ENCODE measurements around the gene CDK15.
A peak's percentile ranks its signal among the peaks of the same experiment; 100 is the strongest.

The CDK15 gene

DNA sequence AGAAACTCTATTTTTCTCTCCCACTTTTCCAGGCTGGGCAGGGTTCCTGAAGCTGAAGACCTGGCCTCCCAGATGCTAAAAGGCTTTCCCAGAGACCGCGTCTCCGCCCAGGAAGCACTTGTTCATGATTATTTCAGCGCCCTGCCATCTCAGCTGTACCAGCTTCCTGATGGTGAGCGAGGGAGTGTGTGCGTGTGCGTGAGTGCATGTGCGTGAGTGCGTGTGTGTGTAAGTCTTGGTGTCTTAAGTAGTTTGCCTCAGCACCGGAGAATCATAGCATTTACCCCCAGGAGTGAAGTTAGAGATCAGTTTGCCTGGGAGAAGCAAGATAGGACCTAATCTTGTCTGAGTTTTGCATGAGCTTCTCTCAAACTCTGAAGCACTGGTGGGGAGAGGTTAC lies 73.7 kb downstream of the CDK15 start:
- peak; percentile 46 for DNase-seq

DNA sequence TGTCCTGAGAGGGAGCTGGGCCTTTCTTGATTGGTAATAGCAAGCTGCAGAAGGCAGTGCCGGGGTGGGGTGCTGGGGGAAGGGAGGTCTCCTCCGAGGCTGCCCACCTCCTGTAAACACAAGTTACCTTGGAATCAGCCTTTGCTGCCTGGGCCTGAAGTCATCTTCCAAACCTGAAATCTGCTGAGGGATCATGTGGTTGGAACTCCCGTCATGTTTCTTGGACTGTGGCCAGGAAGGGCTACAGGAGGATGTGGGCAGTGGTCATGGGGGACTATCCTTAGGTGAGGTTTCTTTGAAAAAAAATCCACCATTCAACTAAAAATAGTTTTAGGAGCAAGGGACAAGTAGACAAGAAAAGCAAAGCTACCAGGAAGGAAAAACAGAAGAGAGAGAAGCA lies 74.2 kb downstream of the CDK15 start:
- DNase-seq, result peak; percentile 82

DNA sequence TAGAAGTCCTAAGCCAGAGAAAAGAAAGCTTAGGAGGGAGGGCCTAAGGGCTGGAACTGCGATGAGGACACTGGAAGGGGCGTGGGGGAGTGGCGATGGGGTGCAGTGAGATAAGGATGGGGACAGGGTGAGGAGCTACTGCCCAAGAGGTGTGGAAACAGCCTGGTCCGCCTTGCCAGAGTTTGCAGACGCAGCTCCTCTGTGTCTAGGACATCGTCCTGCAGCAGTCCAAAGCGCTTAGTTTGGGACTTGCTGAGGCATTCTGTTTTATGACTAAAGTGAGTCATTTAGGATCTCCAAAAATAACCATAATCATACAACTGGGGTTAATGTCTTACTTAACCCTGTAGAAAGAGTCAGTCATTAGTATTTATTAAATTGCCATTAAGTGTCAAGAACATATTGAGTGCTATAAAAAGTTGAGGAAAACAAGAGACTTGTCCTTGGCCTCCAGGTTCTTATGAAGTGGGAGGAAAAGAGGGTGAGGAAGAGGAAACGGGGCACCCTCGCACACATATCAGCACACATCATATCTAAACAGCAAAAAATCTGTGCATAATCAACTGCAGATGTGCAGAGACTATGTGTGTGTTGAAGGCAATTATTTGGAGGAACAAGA lies 74.8 kb downstream of the CDK15 start:
- peak; percentile 90 for DNase-seq

DNA sequence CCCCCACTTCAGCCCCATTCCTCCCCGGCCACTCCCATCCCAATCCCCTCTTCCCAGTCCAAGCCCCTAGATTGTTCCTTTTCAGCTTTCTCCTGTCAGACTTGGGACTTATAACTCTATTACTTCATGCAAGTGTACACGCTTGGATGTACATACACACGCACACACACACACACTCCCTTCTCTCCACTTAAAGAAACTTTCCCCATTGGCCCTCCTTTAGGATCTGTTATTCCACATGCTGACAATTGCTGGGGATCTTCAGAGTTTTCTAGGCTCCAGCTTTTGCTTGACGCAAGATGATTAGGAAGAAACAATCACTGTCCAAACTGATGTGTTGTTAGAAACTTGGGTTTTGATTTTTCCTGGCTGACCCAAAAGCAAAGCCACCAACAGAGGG lies 75.4 kb downstream of the CDK15 start:
- DNase-seq, result peak; percentile 44

DNA sequence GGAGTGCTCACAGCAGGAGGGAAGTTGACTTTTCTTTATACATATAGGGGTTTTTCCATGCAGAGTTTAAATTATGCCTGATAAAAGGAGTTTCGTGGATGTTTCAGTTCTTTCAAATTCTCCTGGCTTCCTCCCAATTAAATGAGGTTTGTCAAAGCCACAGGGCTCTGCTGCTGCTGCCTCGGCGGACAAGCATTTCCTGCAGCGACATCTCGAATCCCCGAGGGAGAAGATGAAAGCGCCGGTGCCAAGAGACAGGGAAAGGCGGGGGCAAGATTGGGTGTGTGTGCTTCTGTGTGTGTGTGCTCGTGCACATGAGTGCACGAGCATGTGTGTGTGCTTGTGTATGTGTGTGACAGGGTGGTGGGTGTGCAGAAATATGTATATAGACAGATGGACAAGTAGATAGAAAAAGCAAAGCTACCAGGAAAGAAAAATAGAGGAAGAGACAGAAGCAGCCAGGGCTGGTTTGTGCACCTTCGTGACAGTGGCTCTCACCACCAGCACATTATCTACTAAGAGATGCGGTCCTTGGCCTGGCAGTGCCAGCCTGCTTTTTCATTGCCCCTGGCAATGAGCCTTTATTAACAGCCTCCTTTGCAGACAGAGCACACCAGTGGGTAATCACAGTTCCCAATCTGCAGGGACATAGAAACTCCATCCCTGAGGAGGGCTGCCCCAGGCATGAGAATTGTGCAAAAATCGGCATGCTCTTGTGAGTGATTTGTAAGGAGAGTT lies 76.2 kb downstream of the CDK15 start:
- peak; percentile 91 for DNase-seq

DNA sequence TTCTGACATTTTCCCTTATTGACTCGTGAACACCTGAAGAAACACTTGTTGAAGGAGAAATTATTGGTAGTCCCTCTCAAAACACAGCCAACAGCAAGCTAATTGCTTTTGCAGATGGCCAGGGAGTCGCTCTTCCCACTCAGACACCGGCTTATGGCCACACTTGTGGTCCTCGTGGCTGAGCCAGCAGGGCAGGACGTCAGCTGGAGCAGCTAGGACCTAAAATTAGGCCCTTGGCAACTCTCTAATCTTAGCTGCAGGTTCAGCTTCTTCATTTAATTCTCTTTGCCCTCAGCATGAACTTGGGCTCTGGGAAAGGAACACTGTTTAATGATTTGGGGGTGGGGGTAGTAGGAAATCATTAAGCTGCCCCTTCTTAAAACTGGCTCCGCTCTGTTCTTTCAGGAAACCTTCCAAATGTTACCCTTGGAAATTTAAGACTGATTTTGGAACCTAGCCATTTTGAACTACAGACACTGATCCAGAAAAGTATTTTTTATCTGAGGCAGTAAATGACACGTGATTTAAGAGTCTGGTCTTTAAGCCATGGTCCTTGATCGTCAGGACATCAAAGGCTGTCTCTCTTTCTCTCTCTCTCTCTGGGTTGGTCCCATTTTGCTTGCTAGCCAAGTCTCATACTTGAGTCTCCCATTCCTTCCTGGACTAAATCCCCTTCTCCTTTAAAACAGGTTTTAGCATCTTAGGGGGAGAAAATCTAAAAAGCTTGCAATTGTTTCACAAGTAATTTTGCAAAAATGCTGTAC lies 77.5 kb downstream of the CDK15 start:
- no peak for DNase-seq

DNA sequence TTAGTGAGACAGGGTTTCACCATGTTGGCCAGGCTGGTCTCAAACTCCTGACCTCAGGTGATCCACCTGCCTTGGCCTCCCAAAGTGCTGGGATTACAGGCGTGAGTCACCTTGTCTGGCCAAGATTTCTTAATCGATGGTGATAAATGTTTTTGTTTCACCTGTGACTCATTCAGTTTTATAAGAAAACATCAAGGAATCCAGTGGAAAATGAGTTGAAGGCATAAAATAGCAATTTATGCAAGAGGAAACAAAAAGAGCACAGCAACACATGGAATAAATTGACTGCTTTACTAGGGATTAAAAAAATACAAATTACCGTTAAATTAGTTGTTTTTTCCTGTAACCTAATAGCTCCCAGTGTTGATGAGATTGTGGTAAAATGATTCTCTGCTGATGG lies 80.2 kb downstream of the CDK15 start:
- DNase-seq, result peak; percentile 64

DNA sequence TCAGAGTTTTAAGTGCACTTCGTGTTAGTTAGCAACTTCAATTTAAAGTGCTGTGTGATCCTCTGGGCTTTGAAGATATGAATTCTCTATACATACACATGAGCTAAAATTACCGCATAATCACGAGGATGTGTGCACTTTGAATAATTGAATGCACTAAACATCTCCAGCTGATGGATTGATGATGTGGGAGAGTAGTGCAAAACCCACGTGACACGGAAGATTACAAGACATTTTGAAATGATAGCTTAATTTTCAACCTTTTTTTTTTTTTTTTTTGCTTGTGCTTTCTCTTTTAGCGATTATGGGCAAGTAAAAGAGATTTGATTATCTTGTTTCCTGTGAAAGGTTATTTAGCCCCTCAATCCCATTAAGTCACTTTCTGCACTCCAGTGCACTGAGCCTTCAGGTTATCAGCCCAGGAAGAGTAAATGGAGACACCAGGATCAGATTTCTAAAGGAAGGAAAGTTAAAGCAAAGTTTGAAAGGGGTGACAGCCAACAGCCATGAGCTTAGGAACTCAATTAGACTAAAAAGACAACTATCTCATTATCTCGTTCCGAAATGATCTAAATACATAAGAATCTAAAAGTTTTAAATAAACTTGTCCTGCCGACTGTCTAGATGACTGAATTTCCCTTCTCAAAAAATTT lies 81.6 kb downstream of the CDK15 start:
- DNase-seq, result no peak

DNA sequence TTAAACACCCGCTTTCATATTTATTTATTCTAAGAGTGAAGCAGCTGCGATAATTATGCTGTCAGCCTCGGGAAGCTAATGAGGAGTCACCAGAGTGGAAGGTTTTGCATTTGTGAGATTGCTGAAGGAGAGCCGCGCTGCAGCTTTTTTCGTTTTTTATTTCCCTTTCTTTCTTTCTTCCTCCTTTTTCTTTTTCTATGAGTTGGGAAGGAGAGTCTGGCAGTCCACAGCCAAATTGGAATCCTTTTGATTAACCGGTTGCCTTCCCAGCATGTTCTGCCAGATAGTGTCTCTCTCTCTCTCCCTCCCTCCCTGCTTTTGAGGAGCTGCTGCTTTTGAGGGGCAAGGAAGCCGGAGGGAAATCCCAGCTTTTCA lies 82.1 kb downstream of the CDK15 start:
- DNase-seq, result peak; percentile 30

DNA sequence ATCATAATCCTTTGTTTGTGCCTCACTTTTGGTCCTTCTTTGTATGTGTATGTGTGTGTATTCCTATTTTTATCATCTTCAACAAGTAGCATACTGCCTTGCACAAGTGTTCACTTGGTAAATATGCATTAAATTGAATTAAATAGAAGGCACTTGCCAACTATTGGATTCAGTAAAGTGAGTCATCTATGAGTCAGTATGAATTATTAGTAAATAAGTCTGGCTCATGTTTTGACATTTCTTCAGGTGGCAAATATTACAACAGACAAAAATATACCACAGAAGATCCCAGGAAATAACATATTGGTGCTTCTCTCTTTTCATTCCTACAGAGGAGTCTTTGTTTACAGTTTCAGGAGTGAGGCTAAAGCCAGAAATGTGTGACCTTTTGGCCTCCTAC lies 84.1 kb downstream of the CDK15 start:
- peak; percentile 42 for DNase-seq

DNA sequence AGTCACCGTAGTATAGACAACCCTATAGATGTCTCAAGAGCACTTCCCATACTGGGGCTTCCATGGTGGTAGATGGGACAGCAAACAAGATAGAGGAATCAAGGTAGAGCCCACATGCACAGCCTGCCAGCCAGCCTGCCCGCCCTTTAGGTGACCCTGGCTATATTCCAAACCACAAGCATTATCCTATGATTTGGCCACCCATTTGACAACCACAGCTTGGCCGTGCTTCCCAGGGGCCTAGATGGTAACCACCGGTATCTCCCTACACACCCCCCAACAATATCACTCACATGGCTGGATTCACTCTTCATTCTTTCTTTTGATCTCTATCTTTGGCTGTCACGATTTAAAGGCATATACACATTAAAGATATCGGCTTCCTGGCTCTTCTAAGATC lies 85.3 kb downstream of the CDK15 start:
- DNase-seq, result no peak

DNA sequence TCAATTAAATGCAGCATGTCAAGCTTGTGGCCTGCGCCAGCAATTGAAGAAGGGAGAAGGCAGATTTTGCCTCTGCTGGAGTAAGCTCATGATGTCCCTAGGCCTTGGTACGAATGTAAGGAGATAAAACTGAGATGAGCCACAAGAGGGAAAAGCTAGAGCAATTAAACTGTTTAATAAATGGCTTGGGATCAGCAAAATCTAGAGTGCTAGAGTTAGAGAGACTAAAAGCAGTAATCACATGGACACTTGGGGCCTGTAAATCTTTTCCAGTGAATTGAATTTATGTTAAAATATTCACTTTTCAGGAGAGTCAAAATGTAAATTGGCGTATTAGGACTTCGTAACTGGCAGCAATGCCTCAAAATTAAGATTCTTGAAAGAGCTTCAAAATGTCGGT lies 86.2 kb downstream of the CDK15 start:
- no peak for DNase-seq

DNA sequence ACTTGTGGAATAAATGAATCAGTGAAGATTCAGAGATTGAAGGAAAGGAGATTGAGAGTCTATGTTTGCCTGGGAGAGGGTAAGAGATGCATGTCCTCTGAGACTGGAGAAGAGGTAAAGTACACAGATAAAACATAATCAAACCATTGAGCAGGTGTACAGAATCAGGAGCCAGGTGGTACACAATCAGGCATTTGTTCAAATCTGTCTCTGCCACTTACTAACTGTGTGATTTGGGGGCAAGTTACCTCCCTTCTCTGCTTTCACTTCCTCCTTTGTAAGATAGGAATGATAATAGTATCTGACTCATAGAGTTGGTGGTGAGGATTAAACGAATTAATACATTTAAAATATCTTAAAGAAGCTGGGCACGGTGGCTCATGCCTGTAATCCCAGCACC lies 94.0 kb downstream of the CDK15 start:
- DNase-seq, result peak; percentile 50

DNA sequence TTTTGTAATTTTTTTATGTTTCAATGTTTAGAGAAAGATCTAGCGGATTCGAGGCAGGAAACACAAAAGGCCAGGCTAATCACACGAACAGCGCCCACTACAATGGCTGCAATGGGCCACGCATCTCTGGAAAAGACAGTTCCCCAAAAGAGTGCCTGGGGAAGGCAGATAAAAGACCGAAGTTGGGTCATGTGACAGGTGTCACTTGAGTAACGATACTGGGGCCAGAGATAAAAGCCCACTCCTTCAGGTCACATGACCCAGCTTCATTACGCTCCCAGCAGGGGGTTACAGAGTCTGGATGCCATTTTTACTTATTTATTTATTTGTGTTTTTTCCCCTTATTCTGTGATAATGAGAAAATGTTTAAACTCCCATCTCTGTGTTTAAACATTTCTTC lies 95.4 kb downstream of the CDK15 start:
- no peak for DNase-seq

DNA sequence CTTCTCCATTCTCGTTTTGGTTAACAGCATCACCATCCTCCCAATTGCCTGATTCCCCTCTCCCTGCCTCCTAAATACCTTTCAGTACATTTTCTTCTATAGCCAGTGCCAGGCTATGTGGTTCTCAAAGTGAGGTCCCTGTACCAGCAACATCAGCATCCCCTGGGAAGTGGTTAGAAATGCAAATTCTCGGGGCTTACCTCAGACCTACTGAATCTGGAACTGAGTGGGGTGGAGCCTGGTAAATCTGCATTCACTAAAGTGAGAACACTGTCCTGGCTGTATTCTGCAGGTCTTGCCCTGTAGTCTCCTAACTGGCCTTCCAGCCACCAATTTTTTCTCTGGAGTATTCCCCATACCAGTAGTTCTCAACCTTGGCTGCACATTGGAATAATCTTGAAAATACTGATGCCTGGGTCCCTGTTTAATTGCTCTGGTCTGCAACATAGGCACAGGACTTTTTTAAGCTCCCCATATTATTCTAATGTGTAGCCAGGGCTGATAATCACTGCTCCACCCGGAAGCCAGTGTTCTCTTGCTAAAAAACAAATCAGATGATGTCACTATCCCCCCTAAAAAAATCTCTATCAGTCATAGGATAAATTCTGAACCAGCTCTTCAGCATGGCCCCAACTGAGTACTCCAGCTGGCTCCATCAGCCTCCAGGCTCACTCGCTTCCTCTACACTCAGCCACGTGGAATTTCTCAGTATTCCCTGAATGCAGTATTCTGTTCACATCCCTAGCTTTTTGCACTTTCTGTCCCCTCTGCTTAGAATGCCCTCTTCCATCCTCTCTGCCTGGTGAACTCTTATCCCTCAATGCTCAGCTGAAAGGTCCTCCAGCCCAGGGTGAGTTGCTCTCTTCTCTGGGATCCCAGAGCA lies 98.4 kb downstream of the CDK15 start:
- DNase-seq, result peak; percentile 81

DNA sequence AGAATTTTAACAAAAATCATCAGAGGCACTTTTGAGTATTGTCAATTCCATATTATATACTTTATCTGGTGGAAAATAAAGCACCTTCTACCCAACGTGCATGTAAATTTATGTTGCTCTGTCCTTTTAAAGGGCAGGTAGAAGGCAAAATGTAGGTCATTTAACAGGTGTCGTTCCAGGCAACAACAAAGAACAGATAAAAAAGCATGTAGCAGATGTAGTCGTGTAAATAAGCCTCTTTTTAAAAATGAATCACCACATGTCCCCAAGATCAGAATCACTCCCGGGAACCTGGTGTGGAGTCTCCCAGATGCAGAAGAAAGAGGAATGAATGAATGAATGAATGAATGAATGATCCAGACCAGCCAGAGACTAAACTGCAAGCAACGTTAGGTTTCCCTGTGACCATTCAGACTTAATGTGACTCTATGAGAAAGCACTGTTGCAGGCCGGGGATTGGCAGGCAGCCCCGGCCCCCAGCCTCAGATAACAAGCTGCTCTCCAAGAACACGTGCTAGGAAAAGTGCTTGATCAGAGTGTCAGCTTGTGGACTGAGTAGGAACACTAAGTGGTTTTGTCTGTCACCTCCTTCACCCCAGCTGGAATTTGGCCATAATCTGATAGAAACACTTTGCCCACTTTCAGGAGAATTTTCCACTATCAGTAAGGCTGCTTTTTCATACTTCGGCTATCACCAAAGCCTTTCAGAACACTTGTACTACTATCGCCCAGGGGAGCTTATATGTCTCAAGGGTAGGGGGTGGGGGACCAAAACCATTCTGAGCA lies 100.6 kb downstream of the CDK15 start:
- no peak for DNase-seq

DNA sequence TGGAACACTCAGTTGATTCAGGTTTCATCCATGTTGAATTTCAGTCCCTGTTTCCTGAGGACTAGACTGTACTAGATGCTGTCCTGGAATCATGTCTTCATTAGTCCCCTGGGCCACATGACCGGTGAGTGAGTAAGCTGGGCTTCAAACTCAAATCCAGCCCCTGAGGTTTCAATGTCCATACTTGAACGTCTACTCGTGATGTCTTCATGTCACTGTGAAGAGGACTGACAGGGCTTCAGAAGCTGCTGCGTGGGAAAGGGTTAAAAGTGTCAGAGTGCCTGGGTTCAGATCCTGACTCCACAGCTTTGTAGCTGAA lies 101.2 kb downstream of the CDK15 start:
- peak; percentile 63 for DNase-seq

DNA sequence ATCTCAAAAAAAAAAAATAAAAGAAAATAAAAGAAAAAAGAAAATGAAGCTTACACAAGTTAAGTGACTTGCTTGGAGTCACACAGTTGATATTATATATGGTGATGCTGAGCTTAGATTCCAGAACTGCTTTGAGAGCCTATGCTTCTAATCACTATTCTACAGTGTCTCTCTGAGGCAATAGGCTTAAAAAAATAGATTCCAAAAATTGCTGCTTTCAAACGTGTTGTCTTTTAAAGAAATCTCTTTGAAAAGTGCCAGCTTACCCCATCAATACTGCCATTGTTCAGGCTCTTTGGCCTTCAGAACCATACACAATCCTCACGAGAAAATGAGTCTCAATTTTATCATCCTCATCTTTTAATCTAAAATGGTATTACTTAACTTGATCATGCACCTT lies 102.6 kb downstream of the CDK15 start:
- peak; percentile 71 for DNase-seq

DNA sequence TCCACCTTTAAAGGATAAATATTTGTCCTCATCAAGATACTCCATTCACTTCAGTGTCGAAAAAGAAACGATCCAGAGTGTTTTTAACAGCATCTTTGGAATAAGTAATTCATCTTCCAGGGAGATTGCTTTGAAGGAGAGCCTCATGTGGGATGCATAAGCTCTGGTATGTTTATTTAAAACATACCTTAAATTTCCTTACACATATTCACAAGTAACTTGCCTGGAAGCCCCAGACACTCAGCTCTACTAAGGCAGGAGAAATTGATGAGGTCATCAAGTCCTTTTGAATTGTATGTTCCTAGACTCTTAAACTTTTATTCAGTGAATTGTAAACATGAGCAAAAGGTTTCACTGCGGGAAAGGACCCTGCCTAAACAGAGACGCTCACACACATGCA lies 103.0 kb downstream of the CDK15 start:
- peak; percentile 96 for DNase-seq

DNA sequence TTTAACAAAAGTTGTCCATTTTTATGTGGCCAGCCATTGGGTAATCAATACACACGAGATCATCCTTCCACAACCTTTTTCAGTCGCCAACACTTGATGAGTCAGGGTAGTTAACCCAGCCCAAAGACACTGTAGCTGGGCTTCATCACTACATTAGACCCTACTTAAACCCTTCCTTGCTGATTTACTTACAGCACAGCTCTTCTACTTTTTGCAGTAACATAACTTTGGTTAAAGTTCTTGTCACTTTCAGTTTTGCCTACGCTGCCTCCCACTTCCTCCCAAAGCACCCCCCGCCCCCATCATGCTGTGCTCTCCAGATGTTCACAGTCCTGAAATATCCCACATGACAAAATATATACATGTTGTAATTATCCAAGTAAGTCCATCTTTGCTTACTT lies 103.6 kb downstream of the CDK15 start:
- peak; percentile 77 for DNase-seq

DNA sequence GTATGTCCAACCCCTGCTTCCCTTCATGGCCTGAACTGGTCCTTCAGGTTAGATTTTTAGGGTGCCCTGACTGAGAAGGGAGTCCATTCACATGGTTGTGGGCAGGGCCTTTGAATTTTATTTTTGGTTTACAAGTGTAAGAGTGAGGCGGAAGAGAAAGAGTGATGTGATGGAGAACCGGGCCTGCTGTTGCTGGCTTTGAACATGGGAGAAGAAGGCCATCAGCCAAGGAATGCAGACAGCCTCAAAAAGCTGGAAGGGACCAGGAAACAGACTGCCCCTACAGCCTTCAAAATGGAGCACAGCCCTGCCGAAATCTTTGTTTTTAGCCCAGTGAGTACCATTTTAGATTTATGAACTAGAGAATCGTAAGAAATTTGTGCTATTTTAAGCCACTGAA lies 105.0 kb downstream of the CDK15 start:
- no peak for DNase-seq

DNA sequence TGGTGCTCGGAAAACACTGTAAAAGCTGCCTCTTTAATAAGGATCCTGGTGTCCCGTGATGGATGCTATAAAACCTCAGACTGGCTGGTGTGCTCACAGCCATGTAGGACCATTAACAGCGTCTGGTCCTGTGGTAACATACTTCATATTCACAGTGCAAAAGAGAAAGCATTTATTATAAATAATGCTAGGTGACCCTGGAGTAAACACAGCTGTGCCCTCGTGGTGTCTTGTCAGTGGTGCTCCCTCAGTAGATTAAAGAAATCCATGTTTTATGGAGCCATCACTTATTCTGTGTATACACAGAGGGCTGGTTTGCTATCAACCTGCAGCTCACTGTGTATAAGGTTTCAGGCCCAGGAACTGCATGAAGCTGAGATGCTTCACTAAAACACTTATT lies 106.9 kb downstream of the CDK15 start:
- DNase-seq, result no peak
